H7 (cell line): ENCODE measurements around the gene GJA4. TPM values are rescaled to one million over a fixed set of nuclear protein-coding genes. Genes with fewer than 3 reads are reported as not detected.
"Not testable (repeated sequence)": the region's sequence is repeated elsewhere in the genome, so short reads cannot be mapped to it uniquely, and the experiment has no call there.

Experiments used
- DNase-seq: peaks from one replicate; pipeline ENCODE4 v3.0.0; 2012
- H3K27me3 ChIP-seq: 2 replicates; pipeline ENCODE4 v1.6.0; 2011; ENCODE audit warnings: mild to moderate bottlenecking, low read length; ENCODE audit not compliant: control insufficient read depth, insufficient read depth
- H3K36me3 ChIP-seq: replicated peaks from 2 replicates; pipeline ENCODE4 v1.5.1; 2011; ENCODE audit warnings: low read length; ENCODE audit not compliant: control insufficient read depth, insufficient read depth
- H3K4me3 ChIP-seq: 2 replicates; pipeline ENCODE4 v1.5.1; 2011; ENCODE audit warnings: low read depth, mild to moderate bottlenecking, control low read depth, low read length, moderate library complexity; ENCODE audit not compliant: insufficient read depth
- total RNA-seq: library from RNA; depleted of rRNA; stranded (reverse); fragments of >200 nt; shearing (Covaris generic); gene quantifications from 2 replicates; pipeline ENCODE4 v1.2.3, GENCODE V29; 2014

Gene GJA4
- total RNA-seq, 1 experiment from 2014 or later, result 3.2 TPM

- no peaks in the 10 kb centered on the region for H3K36me3 ChIP-seq
- DNase-seq, result peak; percentile 87
- H3K27me3 ChIP-seq, result no peaks in the 10 kb centered on the region
- no peak within 1 kb of the TSS for H3K4me3 ChIP-seq
Observed at GRCh38 chr1:34759503-34760357, 33.1 kb upstream of the GJA4 start, which contains the start of gene GJB4. TSS of gene GJB4 (plus strand) at chr1:34759740. CDS start at chr1:34761255, 1,515 bp downstream.

DNA sequence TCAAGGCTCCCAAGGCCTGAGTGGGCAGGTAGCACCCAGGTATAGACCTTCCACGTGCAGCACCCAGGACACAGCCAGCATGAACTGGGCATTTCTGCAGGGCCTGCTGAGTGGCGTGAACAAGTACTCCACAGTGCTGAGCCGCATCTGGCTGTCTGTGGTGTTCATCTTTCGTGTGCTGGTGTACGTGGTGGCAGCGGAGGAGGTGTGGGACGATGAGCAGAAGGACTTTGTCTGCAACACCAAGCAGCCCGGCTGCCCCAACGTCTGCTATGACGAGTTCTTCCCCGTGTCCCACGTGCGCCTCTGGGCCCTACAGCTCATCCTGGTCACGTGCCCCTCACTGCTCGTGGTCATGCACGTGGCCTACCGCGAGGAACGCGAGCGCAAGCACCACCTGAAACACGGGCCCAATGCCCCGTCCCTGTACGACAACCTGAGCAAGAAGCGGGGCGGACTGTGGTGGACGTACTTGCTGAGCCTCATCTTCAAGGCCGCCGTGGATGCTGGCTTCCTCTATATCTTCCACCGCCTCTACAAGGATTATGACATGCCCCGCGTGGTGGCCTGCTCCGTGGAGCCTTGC lies 31.5 kb upstream of the GJA4 start:
- Histone ChIP-seq H3K36me3 (no peaks in the 10 kb centered on the region), H3K4me3 (no peak overlapping the region), H3K27me3 (no peaks in the 10 kb centered on the region; the same call in 1 of the 2 replicates)
- no peak for DNase-seq

DNA sequence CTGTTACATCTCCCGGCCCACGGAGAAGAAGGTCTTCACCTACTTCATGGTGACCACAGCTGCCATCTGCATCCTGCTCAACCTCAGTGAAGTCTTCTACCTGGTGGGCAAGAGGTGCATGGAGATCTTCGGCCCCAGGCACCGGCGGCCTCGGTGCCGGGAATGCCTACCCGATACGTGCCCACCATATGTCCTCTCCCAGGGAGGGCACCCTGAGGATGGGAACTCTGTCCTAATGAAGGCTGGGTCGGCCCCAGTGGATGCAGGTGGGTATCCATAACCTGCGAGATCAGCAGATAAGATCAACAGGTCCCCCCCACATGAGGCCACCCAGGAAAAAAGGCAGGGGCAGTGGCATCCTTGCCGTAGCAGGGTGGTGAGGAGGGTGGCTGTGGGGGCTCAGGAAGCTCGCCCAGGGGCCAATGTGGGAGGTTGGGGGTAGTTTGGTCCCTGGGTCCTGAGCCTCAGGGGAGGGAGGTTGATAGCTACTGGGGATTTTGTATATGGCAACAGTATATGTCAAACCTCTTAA lies 31.0 kb upstream of the GJA4 start:
- H3K36me3 ChIP-seq, result no peaks in the 10 kb centered on the region
- no peak overlapping the region for H3K4me3 ChIP-seq
- H3K27me3 ChIP-seq, result peaks cover under 1% of the 10 kb centered on the region; the same call in 1 of the 2 replicates
- DNase-seq, result no peak

GRCh38 chr1:34762474-34763141 lies 30.2 kb upstream of the GJA4 start:
- no peaks in the 10 kb centered on the region for H3K36me3 ChIP-seq
- H3K27me3 ChIP-seq, result peaks cover 1% of the 10 kb centered on the region; the same call in 1 of the 2 replicates
- DNase-seq, result no peak
- no peak overlapping the region for H3K4me3 ChIP-seq

DNA sequence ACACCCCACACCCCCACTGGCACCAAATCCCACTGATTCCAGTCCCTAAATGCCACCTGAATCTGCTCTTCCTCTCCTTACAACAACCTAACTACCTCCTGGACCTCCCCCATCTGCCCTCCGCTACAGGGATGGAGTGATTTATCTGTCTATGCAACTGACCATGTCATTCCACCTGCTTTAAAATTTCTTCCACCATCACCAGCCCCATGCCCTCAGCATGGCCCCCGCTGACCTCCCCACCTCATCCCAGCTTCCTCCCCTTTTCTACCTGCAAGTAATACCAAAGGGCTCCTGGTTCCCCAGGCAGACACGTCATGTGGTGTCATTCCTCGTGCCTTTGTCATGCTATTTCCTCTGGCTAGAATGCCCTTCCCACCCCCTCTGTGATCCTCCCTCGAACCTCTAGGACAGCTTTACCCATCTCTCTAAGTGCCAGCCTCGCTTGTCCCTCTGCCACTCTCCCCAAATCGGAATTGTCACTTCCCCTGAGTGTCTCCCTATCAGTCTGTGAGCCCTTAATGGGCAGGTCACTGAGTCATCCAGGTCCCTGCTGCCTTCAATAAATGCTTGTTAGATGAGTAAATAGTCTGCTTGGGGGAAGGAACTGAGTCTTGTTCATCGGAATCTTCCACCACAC lies 29.5 kb upstream of the GJA4 start:
- H3K36me3 ChIP-seq, result no peaks in the 10 kb centered on the region
- H3K4me3 ChIP-seq, result no peak overlapping the region
- DNase-seq, result peak; percentile 78
- peaks cover 1% of the 10 kb centered on the region; the same call in 1 of the 2 replicates for H3K27me3 ChIP-seq

DNA sequence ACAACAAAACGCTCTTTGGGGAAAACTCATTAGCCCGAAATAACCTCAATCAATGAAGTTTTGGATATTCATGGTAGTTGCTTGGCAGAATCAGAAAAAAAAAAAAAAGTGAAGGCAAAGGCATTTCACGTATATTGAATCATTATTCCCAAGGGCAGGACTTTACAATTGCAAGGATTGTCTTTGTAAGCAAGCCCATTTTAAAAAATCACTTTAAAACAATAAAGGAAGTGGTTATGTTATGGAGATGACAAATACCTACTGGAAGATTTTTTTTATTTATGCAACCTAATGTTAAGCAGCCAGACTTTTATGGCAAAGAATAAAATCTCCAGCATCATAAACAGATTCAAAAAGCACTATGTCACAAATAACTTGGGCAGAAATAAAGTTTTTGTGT lies 23.9 kb upstream of the GJA4 start:
- no peaks in the 10 kb centered on the region for H3K36me3 ChIP-seq
- DNase-seq, result no peak
- H3K27me3 ChIP-seq, result peaks cover 5% of the 10 kb centered on the region; the same call in 1 of the 2 replicates
- no peak overlapping the region for H3K4me3 ChIP-seq

- no peak overlapping the region for H3K4me3 ChIP-seq
- peaks cover 5% of the 10 kb centered on the region; the same call in 1 of the 2 replicates for H3K27me3 ChIP-seq
- no peak for DNase-seq
- H3K36me3 ChIP-seq, result no peaks in the 10 kb centered on the region
Observed at GRCh38 chr1:34770891-34771504, 21.8 kb upstream of the GJA4 start.

GRCh38 chr1:34771573-34772371 lies 21.0 kb upstream of the GJA4 start:
- no peak overlapping the region for H3K4me3 ChIP-seq
- H3K27me3 ChIP-seq, result peaks cover 5% of the 10 kb centered on the region; the same call in 1 of the 2 replicates
- no peak for DNase-seq
- H3K36me3 ChIP-seq, result no peaks in the 10 kb centered on the region

- not testable (repeated sequence) for H3K27me3 ChIP-seq, DNase-seq, H3K4me3 ChIP-seq, H3K36me3 ChIP-seq
Observed at GRCh38 chr1:34773114-34773513, 19.7 kb upstream of the GJA4 start.

- DNase-seq, result no peak
- H3K4me3 ChIP-seq, result no peak overlapping the region
- peaks cover 10% of the 10 kb centered on the region for H3K27me3 ChIP-seq
- H3K36me3 ChIP-seq, result no peaks in the 10 kb centered on the region
Observed at GRCh38 chr1:34774957-34775356, 17.8 kb upstream of the GJA4 start.

GRCh38 chr1:34776911-34777310 lies 15.9 kb upstream of the GJA4 start:
- peaks cover 27% of the 10 kb centered on the region for H3K27me3 ChIP-seq
- H3K36me3 ChIP-seq, result no peaks in the 10 kb centered on the region
- H3K4me3 ChIP-seq, result no peak overlapping the region
- DNase-seq, result no peak

- H3K27me3 ChIP-seq, result peaks cover 36% of the 10 kb centered on the region
- DNase-seq, result no peak
Observed at GRCh38 chr1:34777519-34778321, 15.1 kb upstream of the GJA4 start.

GRCh38 chr1:34778381-34778780 lies 14.4 kb upstream of the GJA4 start:
- DNase-seq, result no peak
- Histone ChIP-seq H3K4me3 (no peak overlapping the region), H3K36me3 (no peaks in the 10 kb centered on the region), H3K27me3 (peaks cover 36% of the 10 kb centered on the region)

More at GRCh38 chr1:34777519-34778321, 15.1 kb upstream of the GJA4 start:
- H3K36me3 ChIP-seq, result no peaks in the 10 kb centered on the region
- no peak overlapping the region for H3K4me3 ChIP-seq
